GM08714 (cell line): ENCODE results near the gene CHRM4.

Experiments used
- H3K4me3 ChIP-seq: fragments of 200-500 bp; sonication (Bioruptor generic); 2 replicates; pipeline ENCODE4 v1.5.1; 2014; ENCODE audit warnings: mild to moderate bottlenecking, low read length, inconsistent platforms
- ZNF274 ChIP-seq: IDR thresholded peaks from 2 replicates; pipeline ENCODE4 v1.6.1; 2012; ENCODE audit warnings: mild to moderate bottlenecking, low read depth, low read length

Gene CHRM4

DNA sequence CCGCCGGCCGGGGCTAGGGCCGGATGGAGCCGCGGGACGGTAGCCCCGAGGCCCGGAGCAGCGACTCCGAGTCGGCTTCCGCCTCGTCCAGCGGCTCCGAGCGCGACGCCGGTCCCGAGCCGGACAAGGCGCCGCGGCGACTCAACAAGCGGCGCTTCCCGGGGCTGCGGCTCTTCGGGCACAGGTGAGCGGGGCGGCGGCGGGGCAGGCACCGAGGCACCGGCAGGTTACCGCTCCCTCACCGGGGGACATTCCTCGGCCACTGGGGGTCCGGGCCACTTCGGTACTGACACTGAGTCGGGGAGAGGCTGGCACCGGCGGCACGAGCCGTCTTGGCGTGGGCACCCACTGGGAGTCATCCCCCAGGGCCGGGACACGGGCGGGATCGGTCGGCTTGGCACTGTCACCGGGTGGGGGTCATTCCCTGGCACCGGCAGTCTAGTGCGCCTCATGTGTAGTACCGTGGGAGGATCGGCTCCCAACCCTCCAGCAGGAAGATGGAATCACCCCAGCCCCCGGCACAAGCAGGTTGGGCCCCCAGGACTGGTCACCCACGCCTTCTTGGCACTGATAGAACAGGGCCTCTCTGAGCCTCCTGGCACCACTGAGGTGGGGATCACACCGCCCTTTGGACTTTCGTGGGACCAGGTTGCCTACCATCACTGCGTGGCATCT lies 43.8 kb downstream of the CHRM4 start:
- no peak for TF ChIP-seq ZNF274
- H3K4me3 ChIP-seq = peak overlapping the region; percentile 85

DNA sequence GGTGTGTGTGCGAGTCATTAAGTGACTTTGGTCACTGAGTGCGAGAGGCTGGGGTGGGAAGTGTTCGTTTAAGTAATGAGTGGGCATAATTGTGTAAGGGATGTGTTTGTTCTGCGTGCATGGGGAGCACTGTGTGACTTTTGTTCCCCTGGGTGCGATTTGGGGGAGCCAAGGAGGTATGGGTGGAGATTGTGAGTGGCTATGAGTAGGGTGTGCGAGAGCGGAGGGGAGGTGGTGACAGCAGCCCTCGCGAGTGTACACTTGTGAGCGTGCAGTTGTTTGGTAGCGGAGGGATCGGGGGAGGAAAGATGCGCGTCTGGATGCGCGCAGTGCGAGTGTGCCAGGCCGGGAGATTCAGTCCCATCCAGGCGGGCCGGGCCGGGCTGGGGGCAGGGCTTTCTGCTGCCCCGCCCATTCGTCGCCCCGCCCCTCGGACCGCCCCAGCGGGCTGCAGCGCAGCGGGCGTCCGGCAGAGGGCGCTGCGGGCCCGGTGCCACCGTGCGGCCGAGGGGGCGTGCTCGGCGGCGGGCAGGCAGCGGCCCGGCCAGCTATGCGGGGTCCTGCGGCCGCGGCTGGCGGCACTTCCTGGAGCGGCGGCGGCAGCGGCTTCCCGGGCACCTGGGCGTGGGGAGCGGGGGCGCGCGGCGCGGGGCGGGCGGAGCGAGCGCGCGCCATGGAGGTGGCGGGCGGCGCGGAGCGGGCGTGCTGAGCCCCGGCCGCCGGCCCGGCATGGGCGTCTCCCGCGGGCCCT lies 44.5 kb downstream of the CHRM4 start, which contains the start of gene DGKZ:
DGKZ (plus strand) TSS at position 578 of the 751 bp plus-strand sequence. CDS start 197 bp downstream, outside the sequence.
- peak within 1 kb of the TSS; percentile 85 for H3K4me3 ChIP-seq
- TF ChIP-seq ZNF274 = no peak

DNA sequence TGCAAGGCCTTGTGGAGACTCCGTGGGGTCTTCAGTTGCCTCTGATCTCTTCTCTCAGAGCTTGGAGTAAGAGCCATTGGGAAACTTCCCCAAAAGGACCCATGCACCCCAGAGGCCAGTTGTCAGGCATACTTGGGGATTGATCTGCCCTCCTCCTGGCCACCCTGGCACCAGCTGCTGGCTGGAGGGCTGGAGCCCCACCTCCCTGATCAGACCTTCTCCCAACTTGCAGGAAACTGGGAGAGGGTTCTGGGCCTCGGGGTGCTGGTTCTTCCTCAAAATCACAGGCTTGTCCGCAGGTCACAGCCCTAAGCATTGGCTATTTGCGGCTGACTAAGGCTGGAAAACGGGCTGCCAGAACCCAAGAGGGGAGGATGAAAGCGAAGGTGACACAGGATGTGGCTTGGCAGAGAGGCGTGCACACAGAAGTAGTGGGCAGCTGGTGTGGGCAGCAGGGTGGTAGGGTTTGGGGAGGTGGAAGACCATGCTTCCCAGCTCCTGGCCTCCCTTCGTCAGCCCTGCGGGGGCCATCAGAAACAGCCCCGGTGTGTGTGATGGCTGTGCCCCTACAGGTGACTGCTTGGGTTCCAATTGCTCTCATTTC lies 45.6 kb downstream of the CHRM4 start:
- peak overlapping the region; percentile 63; the same call in 1 of the 2 replicates for H3K4me3 ChIP-seq
- TF ChIP-seq ZNF274 = no peak

DNA sequence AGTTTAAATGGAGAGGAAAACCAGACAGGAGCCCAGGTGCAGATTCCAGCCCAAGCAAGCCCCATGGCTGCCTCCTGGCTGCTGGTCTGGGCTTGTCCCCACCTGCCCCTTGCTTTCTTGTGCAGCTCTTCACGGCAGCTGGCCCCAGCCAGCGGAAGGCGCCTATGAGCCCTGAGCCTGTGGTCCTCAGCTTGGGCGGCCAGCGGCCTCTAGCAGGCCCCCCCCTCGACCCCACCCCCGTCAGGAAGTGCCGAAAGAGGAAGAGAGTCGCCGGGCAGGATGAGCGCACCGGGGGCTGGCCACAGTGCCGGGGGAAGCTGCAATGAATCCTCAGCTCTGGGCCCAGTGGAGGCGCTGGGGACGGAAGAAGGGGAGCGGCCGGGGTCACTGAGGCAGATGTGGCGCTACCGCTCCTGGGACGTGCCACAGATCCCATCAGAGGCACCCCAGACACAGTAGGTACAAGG lies 46.4 kb downstream of the CHRM4 start:
- no peak for TF ChIP-seq ZNF274
- H3K4me3 ChIP-seq = peak overlapping the region; percentile 63; the same call in 1 of the 2 replicates

DNA sequence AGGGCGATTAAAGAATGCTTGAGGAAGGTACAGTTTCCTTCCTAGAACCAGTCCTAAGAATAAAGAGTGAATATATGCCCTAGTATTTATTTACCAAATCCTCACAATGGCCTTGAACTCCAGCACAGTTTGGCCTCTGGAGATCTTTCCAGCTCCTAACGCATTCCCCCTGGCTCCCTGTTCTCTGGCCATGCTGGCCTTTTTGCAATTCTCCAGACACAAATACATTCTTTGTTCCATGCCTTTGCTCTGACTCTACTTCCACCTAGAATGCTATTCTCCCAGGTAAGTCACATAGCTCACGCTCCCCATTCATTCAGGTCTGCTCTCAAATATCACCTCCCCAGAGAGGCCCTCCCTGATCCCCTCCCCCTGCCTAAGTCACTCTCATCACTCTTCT lies 48.1 kb downstream of the CHRM4 start:
- no peak for TF ChIP-seq ZNF274
- H3K4me3 ChIP-seq = no peak overlapping the region

DNA sequence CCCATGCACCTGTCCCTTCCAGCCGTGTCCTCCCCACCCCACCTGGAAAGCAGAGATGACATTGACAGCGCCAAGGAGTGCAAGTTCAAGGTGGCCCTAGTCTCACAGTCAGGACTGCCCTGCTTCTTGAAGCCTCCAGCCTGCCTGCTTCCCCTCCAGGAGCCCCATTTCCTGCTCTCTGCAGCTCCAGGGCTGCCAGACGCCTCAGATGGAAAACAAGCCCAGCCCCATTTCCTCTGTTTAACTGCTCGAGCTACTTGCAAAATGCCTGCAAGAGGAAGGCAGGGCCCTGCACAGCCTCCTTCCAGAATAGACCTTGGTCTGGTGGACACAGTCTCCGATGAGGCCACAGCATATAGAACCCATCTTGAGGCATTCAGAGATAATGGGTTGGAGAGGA lies 49.3 kb downstream of the CHRM4 start:
- no peak overlapping the region for H3K4me3 ChIP-seq
- TF ChIP-seq ZNF274 = no peak

DNA sequence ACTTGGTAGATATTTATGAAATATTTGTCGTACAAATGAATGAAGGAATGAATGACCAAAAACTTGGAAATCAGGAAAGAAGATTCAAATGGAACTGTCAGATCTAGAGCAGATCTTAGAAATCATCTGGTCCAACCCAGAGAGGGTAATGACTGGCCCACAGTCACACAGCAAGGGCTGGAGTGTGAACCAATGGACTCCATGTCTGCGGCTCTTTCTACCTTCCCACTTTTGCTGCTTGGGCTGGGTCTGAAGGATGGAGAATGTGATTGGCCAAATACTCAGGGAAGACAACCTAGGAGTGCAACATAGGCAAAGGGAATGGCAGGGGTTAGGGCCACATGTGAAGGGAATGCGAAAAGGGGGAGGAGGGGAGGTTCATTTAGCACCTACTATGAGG lies 50.1 kb downstream of the CHRM4 start:
- H3K4me3 ChIP-seq = no peak overlapping the region
- no peak for TF ChIP-seq ZNF274

DNA sequence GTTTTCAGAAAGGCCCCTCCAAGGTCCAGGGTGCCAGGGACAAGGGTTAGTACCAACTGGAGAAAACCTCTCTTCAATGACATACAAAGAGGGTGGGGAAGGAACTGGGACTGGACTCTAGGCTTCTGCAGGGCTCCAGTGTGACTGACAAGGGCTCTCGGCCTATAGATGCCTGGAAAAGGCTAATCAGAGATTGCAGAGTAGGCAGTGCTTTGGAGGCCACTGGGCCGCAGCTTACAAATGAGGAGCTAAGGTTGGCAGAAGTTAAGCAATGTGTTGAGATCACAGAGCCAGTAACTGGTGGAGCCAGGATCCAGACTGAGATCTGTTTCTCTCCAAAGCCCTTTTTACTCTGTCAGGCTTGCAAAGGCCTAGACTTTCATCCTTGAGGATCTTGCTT lies 51.8 kb downstream of the CHRM4 start:
- no peak overlapping the region for H3K4me3 ChIP-seq
- no peak for TF ChIP-seq ZNF274

DNA sequence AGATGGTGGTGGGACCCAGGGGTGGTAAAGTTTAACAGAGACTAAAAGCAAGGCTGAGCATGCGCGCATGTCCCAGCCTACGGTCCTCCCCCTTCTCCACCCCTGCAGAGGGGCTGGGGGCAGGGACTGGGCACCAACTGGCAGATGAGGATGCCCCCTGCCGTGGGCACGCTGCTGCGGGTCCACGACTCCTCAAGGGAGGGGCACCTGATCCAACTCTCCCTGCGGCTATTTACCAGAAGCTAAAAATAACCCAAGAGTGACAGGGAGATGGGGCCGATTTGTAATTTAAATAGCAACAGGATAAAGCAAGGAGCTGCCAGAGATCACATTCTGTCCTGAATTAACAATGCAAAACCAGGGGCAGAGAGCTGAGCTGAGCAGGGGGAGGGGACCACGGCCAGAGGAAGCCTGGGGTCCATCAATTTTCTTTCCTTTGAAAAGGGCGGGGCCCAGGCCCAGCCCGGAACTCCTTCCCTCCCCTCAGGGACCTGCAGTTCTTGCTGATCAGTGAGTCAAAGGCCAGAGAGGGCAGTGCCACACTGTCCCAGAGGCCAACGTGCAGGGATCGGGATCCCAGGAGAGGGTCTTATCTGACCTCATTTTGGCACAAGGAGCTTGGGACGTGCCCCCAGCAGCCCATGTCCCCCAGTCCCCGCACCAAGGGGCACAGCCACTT lies 52.4 kb downstream of the CHRM4 start:
- no peak for TF ChIP-seq ZNF274
- no peak overlapping the region for H3K4me3 ChIP-seq

DNA sequence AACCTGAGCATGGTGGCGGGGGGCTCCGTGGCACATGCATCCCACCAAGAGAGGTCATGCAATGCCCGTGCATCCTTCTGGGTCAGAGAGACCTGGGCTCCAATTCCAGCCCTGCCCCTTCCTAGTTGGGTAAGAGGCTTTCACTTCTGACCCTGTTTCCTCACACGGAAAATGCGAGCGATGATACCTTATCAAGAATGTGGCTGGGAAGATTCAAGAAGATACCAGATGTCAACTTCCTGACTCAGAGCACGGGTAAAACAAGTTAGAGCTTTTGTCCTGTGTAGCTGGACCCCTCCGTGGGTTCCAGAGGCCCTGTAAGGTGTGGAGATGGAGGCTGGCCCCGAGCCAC lies 53.0 kb downstream of the CHRM4 start:
- no peak overlapping the region for H3K4me3 ChIP-seq
- no peak for TF ChIP-seq ZNF274

DNA sequence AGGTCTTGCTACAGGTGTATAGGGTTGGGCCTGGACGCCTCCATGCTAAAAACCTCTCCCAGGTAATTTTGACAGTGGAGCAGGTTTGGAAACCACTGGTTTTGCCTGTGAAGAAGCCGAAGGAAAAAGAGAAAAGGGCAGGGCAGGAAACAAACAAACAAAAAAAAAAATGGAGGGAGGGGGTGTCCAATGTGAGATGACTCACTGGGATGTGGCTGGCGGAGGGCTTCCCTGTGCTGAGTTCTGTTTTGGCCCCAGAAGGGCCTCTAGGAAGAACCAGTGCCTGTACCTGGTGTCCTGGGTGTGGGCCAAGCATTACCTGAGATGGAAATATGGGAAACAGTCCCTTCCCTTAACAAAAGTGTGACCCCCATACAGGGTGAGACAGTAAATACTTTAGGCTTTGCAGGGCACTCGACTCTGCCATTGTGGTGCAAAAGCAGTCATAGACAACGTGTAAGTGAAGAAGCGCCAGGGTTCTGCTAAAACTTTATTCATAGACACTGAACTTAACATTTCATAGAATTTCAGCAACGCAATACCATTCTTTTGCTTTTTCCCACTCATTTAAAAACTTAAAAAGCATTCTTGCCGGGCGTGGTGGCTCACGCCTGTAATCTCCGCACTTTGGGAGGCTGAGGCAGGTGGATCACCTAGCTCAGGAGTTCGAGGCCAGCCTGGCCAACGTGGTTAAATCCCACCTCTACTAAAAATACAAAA lies 53.8 kb downstream of the CHRM4 start:
- TF ChIP-seq ZNF274 = no peak
- no peak overlapping the region for H3K4me3 ChIP-seq

DNA sequence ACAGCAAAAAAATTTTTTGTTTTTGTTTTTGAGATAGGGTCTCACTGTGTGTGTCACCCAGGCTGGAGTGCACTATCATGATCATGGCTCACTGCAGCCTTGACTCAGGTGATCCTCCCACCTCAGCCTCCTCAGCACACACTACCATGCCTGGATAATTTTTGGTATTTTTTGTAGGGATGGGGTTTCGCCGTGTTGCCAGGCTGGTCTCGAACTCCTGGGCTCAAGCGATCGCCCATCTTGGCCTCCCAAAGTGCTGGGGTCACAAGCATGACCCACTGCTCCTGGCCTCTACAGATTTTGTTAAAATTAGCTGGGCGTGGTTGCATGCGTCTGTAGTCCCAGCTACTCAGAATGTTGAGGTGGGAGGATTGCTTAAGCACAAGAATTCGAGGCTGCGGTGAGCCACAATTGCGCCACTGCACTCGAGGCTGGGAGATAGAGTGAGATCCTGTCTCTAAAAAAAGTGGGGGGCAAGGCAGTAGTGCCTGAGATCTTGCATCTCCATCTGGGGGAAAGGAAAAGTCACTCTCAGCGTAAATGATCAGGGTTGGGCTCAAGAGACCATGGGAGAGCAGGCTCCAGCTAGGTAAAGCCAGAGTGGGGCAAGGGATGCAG lies 54.9 kb downstream of the CHRM4 start:
- no peak for TF ChIP-seq ZNF274

DNA sequence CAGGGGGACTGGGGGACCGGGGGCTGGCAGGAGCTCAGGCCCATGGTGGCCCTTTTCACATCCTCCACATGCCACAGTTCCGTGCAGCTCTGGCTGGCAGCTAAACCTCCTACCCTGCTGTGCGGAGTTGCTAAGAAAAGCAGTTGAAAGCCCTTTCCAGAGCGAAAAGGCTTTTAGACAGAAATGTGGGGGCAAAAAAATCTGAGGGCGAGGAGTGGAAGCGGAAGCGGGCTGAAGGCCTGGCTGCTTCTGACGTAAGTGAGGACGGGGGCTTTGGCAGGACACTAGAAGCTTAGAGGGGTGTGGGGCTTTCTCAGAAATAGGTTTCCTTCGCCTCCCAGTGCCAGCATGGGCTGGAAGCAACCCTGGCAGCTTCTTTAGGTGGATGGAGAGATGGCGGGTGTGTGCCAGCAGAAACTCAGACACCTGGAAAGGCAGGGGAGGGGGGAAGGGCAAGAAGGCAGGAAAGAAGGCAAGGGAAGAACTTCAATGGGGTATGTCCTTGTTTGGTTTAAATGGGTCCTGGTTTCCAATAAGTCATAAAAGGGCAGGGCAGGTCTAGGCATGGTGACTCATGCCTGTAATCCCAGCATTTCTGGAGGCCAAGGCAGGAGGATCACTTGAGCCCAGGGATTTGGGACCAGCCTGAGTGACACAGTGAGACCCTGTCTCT lies 55.5 kb downstream of the CHRM4 start:
- TF ChIP-seq ZNF274 = no peak
- no peak overlapping the region for H3K4me3 ChIP-seq

More for the DNA sequence above, 54.9 kb downstream of the CHRM4 start:
- no peak overlapping the region for H3K4me3 ChIP-seq

DNA sequence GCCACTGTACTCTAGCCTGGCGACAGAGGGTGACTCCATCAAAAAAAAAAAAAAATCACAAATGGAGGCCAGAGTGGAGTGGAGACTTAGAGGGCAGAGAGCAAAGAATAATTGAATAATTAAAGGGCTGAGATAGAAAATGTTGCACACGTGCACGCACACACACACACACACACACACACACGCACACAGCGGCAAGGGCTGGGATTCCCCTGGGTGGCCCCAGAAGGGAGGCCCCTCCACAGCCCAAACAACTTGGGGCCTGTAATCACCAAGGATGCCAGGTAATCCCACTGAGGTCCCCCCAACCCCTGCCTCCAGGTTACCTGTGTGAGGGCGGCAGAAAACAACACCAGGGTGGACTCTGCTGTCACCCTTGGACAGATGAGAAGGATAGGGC lies 56.3 kb downstream of the CHRM4 start:
- no peak for TF ChIP-seq ZNF274
- no peak overlapping the region for H3K4me3 ChIP-seq
